GM12878 (cell line): ENCODE measurements around the gene KRT75. TPM values are rescaled to one million over a fixed set of nuclear protein-coding genes. Genes with fewer than 3 reads are reported as not detected.

Experiments used
- ATAC-seq: fragments of 200-7000 bp; cut with Tn5 transposase; 3 replicates; pipeline ENCODE4 v1.9.1; 2020; ENCODE audit warnings: mild to moderate bottlenecking, moderate library complexity
- BruUV-seq: library from RNA; stranded (reverse); fragments of 400-500 nt; replicated peaks from 2 replicates; lab custom pipeline; 2021; lab: Mats Ljungman, UMichigan
- CTCF ChIA-PET: fragments of 300-600 bp; sonication (Branson Sonifier 250); formaldehyde crosslinking; extraction: SDS; loops from one replicate; lab custom pipeline; 2021; ENCODE audit warnings: inconsistent platforms; lab: Yijun Ruan, JAX
- POLR2A ChIA-PET: fragments of 350-600 bp; formaldehyde crosslinking; extraction: SDS; loops from one replicate; lab custom pipeline; 2021; ENCODE audit warnings: inconsistent platforms; lab: Charles Lee
- RAD21 ChIA-PET: fragments of 300-600 bp; sonication (Branson Sonifier 250); formaldehyde crosslinking; loops from one replicate; lab custom pipeline; 2023; ENCODE audit warnings: antibody characterized with exemption; ENCODE audit not compliant: unreplicated experiment; lab: Charles Lee
- SMC1A ChIA-PET: fragments of 300-600 bp; sonication (Branson Sonifier 250); formaldehyde crosslinking; loops from one replicate; lab custom pipeline; 2023; ENCODE audit not compliant: unreplicated experiment, uncharacterized antibody; lab: Charles Lee
- DNase-seq: peaks from one replicate; pipeline ENCODE4 v3.0.0-alpha.2; 2011; ENCODE audit warnings: low read depth, low spot score
- FAIRE-seq: peaks from 3 replicates; lab custom pipeline; 2011; peaks lifted over from hg19 to GRCh38; lab: Jason Lieb, UNC
- H2AFZ ChIP-seq: 2 replicates; pipeline ENCODE4 v1.6.0; 2011; ENCODE audit warnings: low read depth, low read length, control low read depth; ENCODE audit not compliant: control insufficient read depth
- H3K27ac ChIP-seq: 2 replicates; pipeline ENCODE4 v1.5.1; 2011; ENCODE audit warnings: control low read depth; ENCODE audit not compliant: control insufficient read depth, insufficient read depth
- H3K27me3 ChIP-seq, 2 experiments: replicated peaks in 1 of 2; 2 replicates each; pipeline versions ENCODE4 v1.6.0 to v1.6.1; 2011; ENCODE audit warnings: low read length in 1 of 2; ENCODE audit not compliant: control insufficient read depth in 2 of 2, insufficient read depth in 2 of 2
- H3K36me3 ChIP-seq, 2 experiments: 2 replicates each; pipeline ENCODE4 v1.5.1; 2011; ENCODE audit warnings: low read length in 1 of 2; ENCODE audit not compliant: control insufficient read depth in 2 of 2, insufficient read depth in 2 of 2
- H3K4me1 ChIP-seq: 2 replicates; pipeline ENCODE4 v1.6.1; 2011; ENCODE audit warnings: mild to moderate bottlenecking, low read length, moderate library complexity, mixed read lengths; ENCODE audit not compliant: control insufficient read depth, insufficient read depth
- H3K4me2 ChIP-seq: 2 replicates; pipeline ENCODE4 v1.6.0; 2011; ENCODE audit warnings: control low read depth; ENCODE audit not compliant: control insufficient read depth, insufficient read depth
- H3K4me3 ChIP-seq: fragments of 200-600 bp; sonication (generic); 2 replicates; pipeline ENCODE4 v1.5.1; 2016
- H3K79me2 ChIP-seq: 2 replicates; pipeline ENCODE4 v1.6.0; 2011; ENCODE audit warnings: low read length; ENCODE audit not compliant: control insufficient read depth, insufficient read depth
- H3K9ac ChIP-seq: 2 replicates; pipeline ENCODE4 v1.8.0; 2011; ENCODE audit warnings: low read length, control low read depth, mixed read lengths; ENCODE audit not compliant: control insufficient read depth, insufficient read depth
- H3K9me3 ChIP-seq: replicated peaks from 3 replicates; pipeline ENCODE4 v1.5.1; 2011; ENCODE audit warnings: mild to moderate bottlenecking, low read length; ENCODE audit not compliant: control insufficient read depth, insufficient read depth
- H4K20me1 ChIP-seq: 2 replicates; pipeline ENCODE4 v1.6.0; 2011; ENCODE audit not compliant: control insufficient read depth, insufficient read depth
- CREM ChIP-seq: IDR thresholded peaks from 2 replicates; pipeline ENCODE4 v1.6.1; 2014; ENCODE audit warnings: antibody characterized with exemption, low read depth
- IRF4 ChIP-seq: IDR thresholded peaks from 2 replicates; pipeline ENCODE4 v1.6.1; 2011; ENCODE audit warnings: low read depth, low read length
- MYC ChIP-seq: IDR thresholded peaks from 2 replicates; pipeline ENCODE4 v1.6.1; 2011; ENCODE audit warnings: mild to moderate bottlenecking, low read length, moderate library complexity, inconsistent platforms; ENCODE audit not compliant: insufficient read depth, insufficient replicate concordance, insufficient read length, severe bottlenecking
- NFYB ChIP-seq: IDR thresholded peaks from 2 replicates; pipeline ENCODE4 v1.6.1; 2011; ENCODE audit warnings: low read depth, mild to moderate bottlenecking, low read length, improper control_type of control experiment, moderate library complexity; ENCODE audit not compliant: insufficient read depth
- SMAD1 ChIP-seq: fragments of 450-650 bp; IDR thresholded peaks from 2 replicates; pipeline ENCODE4 v1.6.1; 2018; ENCODE audit warnings: mild to moderate bottlenecking, low read depth; ENCODE audit not compliant: partially characterized antibody
- SP1 ChIP-seq: IDR thresholded peaks from one replicate; pipeline ENCODE4 v1.6.1; 2011; ENCODE audit warnings: low read depth, low read length
- SUZ12 ChIP-seq: fragments of 200-600 bp; sonication (generic); IDR thresholded peaks from one replicate; pipeline ENCODE4 v1.6.1; 2018; ENCODE audit warnings: antibody characterized with exemption, mild to moderate bottlenecking; ENCODE audit not compliant: unreplicated experiment
- TCF7 ChIP-seq: IDR thresholded peaks from 2 replicates; pipeline ENCODE4 v1.6.1; 2014; ENCODE audit warnings: antibody characterized with exemption, borderline replicate concordance
- YBX1 ChIP-seq: fragments of 450-650 bp; IDR thresholded peaks from 2 replicates; pipeline ENCODE4 v1.6.1; 2016; ENCODE audit warnings: antibody characterized with exemption
- ZBTB4 ChIP-seq: fragments of 450-650 bp; formaldehyde crosslinking; IDR thresholded peaks from 2 replicates; pipeline ENCODE4 v1.4.0; 2022; ENCODE audit warnings: mild to moderate bottlenecking, moderate library complexity
- WGBS: methylation state at CpG from one replicate; pipeline ENCODE4 v1.1.6; 2016; ENCODE audit warnings: low lambda C conversion rate; ENCODE audit not compliant: insufficient replicate concordance, insufficient coverage; ENCODE audit errors: missing lambda C conversion rate; 5-methylcytosine and 5-hydroxymethylcytosine counted together
- in situ Hi-C: fragments of 300-500 bp; cut with MboI; formaldehyde crosslinking; loops from 9 replicates; pipeline ENCODE4 v1.14.3; 2018; ENCODE audit warnings: mixed read lengths
- intact Hi-C: fragments of 100-400 bp; cut with micrococcal nuclease; formaldehyde crosslinking; loops from one replicate; pipeline ENCODE4 v1.14.2; 2022; ENCODE audit not compliant: unreplicated experiment
- polyA plus RNA-seq, 11 experiments: library from polyadenylated mRNA; depleted of rRNA in 4 of 11; unstranded in 6 of 11; stranded (reverse) in 5 of 11; fragments of >200 nt; fragmentation: Nextera tagmentation in 4 of 11; fragmentation: Illumina TruSeq in 1 of 11; extraction: Ambion mirVana in 4 of 11; extraction: Trizol in 1 of 11; gene quantifications; 1 replicate in 1 of 11; 2 replicates in 10 of 11; pipeline versions ENCODE4 v1.2.1 to v1.2.3, GENCODE V29; 2011 to 2016; ENCODE audit warnings: inconsistent platforms in 2 of 11, missing spikeins in 2 of 11, low read depth in 1 of 11
- total RNA-seq, 4 experiments: library from RNA; depleted of rRNA in 3 of 4; stranded (reverse); fragments of >200 nt in 3 of 4; fragmentation: Illumina TruSeq in 1 of 4; extraction: Trizol in 1 of 4; gene quantifications; 2 replicates each; pipeline versions ENCODE4 v1.2.1 to v1.2.3, GENCODE V29; 2013 to 2021
- TF ChIP-seq, protein P1 (sequence below): fragments of 450-650 bp; IDR thresholded peaks from 2 replicates; pipeline ENCODE4 v1.6.1; 2017; ENCODE audit warnings: mild to moderate bottlenecking
- TF ChIP-seq, protein P2 (sequence below): fragments of 450-650 bp; IDR thresholded peaks from 2 replicates; pipeline ENCODE4 v1.6.1; 2018; ENCODE audit warnings: mild to moderate bottlenecking, low read depth, moderate library complexity; ENCODE audit not compliant: partially characterized antibody
- TF ChIP-seq, protein P3 (sequence below): fragments of 450-650 bp; IDR thresholded peaks from 2 replicates; pipeline ENCODE4 v1.6.1; 2017; ENCODE audit warnings: low read depth, mild to moderate bottlenecking, moderate library complexity

The KRT75 gene
- total and polyA plus RNA-seq, 10 of the 15 experiments (the other 5 are each of a cell fraction or from before 2014, with no cell fraction given), result not detected

DNA sequence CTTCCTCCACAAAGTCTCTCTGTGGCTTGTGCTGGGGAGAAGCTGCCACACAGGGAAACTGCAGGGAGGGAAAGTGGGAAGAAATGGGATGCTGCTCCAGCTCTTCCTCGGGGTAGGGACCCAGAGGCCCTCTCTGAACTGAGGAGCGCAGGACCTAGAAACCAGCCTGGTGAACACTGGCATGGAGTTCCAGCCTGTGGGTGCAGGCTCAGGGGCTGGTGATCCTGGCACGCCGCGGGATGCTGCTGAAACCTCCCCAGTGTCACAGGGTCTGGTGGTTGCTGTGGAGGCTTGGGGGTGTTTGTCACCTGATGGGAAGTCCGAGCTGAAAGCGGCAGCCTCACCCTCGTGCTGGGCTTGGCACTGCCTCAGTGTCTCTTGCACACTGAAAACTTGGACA is 5.2 kb upstream of the KRT75 start:
- in situ Hi-C loops (no loop called here), intact Hi-C loops (no loop called here)
- no peak overlapping the region for H3K4me3 ChIP-seq
- H3K36me3 ChIP-seq, result no peaks in the 10 kb centered on the region
- no peak overlapping the region for H2AFZ ChIP-seq
- H3K27ac ChIP-seq, result no peak overlapping the region
- ATAC-seq (no peak), DNase-seq (no peak), FAIRE-seq (no peak)
- POLR2A ChIA-PET, result no interaction called here
- no peaks in the 10 kb centered on the region for H3K4me1 ChIP-seq
- SMC1A ChIA-PET, result no interaction called here
- 17% methylated on average over 8 of the region's 8 CpGs for WGBS
- no peak overlapping the region for H3K4me2 ChIP-seq
- no TSS peak for BruUV-seq
- CTCF ChIA-PET, result no interaction called here
- no peak overlapping the region for H3K9ac ChIP-seq
- RAD21 ChIA-PET, result no interaction called here
- H3K9me3 ChIP-seq, result no peaks in the 10 kb centered on the region
- H3K27me3 ChIP-seq, result peaks cover 6 to 7% of the 10 kb centered on the region in 2 experiments
- H4K20me1 ChIP-seq, result no peaks in the 10 kb centered on the region
- H3K79me2 ChIP-seq, result no peaks in the 10 kb centered on the region
- TF ChIP-seq IRF4 (no peak), YBX1 (no peak), SUZ12 (no peak), NFYB (no peak), SMAD1 (no peak), MYC (no peak), TCF7 (no peak), CREM (no peak), ZBTB4 (no peak), SP1 (no peak)
- TF ChIP-seq, protein P1, sequence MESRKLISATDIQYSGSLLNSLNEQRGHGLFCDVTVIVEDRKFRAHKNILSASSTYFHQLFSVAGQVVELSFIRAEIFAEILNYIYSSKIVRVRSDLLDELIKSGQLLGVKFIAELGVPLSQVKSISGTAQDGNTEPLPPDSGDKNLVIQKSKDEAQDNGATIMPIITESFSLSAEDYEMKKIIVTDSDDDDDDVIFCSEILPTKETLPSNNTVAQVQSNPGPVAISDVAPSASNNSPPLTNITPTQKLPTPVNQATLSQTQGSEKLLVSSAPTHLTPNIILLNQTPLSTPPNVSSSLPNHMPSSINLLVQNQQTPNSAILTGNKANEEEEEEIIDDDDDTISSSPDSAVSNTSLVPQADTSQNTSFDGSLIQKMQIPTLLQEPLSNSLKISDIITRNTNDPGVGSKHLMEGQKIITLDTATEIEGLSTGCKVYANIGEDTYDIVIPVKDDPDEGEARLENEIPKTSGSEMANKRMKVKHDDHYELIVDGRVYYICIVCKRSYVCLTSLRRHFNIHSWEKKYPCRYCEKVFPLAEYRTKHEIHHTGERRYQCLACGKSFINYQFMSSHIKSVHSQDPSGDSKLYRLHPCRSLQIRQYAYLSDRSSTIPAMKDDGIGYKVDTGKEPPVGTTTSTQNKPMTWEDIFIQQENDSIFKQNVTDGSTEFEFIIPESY, result no peak
- TF ChIP-seq, protein P2, sequence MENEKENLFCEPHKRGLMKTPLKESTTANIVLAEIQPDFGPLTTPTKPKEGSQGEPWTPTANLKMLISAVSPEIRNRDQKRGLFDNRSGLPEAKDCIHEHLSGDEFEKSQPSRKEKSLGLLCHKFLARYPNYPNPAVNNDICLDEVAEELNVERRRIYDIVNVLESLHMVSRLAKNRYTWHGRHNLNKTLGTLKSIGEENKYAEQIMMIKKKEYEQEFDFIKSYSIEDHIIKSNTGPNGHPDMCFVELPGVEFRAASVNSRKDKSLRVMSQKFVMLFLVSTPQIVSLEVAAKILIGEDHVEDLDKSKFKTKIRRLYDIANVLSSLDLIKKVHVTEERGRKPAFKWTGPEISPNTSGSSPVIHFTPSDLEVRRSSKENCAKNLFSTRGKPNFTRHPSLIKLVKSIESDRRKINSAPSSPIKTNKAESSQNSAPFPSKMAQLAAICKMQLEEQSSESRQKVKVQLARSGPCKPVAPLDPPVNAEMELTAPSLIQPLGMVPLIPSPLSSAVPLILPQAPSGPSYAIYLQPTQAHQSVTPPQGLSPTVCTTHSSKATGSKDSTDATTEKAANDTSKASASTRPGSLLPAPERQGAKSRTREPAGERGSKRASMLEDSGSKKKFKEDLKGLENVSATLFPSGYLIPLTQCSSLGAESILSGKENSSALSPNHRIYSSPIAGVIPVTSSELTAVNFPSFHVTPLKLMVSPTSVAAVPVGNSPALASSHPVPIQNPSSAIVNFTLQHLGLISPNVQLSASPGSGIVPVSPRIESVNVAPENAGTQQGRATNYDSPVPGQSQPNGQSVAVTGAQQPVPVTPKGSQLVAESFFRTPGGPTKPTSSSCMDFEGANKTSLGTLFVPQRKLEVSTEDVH, result no peak
- TF ChIP-seq, protein P3, sequence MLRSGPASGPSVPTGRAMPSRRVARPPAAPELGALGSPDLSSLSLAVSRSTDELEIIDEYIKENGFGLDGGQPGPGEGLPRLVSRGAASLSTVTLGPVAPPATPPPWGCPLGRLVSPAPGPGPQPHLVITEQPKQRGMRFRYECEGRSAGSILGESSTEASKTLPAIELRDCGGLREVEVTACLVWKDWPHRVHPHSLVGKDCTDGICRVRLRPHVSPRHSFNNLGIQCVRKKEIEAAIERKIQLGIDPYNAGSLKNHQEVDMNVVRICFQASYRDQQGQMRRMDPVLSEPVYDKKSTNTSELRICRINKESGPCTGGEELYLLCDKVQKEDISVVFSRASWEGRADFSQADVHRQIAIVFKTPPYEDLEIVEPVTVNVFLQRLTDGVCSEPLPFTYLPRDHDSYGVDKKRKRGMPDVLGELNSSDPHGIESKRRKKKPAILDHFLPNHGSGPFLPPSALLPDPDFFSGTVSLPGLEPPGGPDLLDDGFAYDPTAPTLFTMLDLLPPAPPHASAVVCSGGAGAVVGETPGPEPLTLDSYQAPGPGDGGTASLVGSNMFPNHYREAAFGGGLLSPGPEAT, result no peak
